Non-pigmented ciliary epithelial cell (primary cell): ENCODE data around the gene FGF14.
"Not testable (repeated sequence)": the region's sequence is repeated elsewhere in the genome, so short reads cannot be mapped to it uniquely, and the experiment has no call there.

Source experiments
- DNase-seq: peaks from one replicate; pipeline ENCODE4 v3.0.0-alpha.2; 2010; ENCODE audit warnings: low read depth

FGF14 gene

GRCh38 chr13:102195566-102196462 is 206.0 kb downstream of the FGF14 start:
- DNase-seq = no peak

GRCh38 chr13:102192858-102193257 is 209.0 kb downstream of the FGF14 start:
- DNase-seq = no peak

GRCh38 chr13:102191951-102192502 is 209.8 kb downstream of the FGF14 start:
- DNase-seq = peak; percentile 64

GRCh38 chr13:102190930-102191329 is 210.9 kb downstream of the FGF14 start:
- no peak for DNase-seq

GRCh38 chr13:102187313-102187712 is 214.5 kb downstream of the FGF14 start:
- no peak for DNase-seq

GRCh38 chr13:102185375-102185984 is 216.4 kb downstream of the FGF14 start:
- DNase-seq = no peak

- DNase-seq = no peak
Observed at GRCh38 chr13:102183509-102184182, 218.2 kb downstream of the FGF14 start.

- DNase-seq = no peak
Observed at GRCh38 chr13:102182170-102182569, 219.7 kb downstream of the FGF14 start.

GRCh38 chr13:102177431-102177830 is 224.4 kb downstream of the FGF14 start:
- no peak for DNase-seq

- no peak for DNase-seq
Observed at GRCh38 chr13:102176846-102177245, 225.0 kb downstream of the FGF14 start.

GRCh38 chr13:102172406-102172805 is 229.4 kb downstream of the FGF14 start:
- no peak for DNase-seq

- no peak for DNase-seq
Observed at GRCh38 chr13:102170305-102170704, 231.5 kb downstream of the FGF14 start.

GRCh38 chr13:102169471-102170015 is 232.3 kb downstream of the FGF14 start:
- DNase-seq = no peak

GRCh38 chr13:102152790-102153189 is 249.1 kb downstream of the FGF14 start:
- DNase-seq = no peak

- DNase-seq = no peak
Observed at GRCh38 chr13:102147353-102147752, 254.5 kb downstream of the FGF14 start.

GRCh38 chr13:102145750-102146149 is 256.1 kb downstream of the FGF14 start:
- no peak for DNase-seq

- DNase-seq = no peak
Observed at GRCh38 chr13:102142473-102142826, 259.4 kb downstream of the FGF14 start.

GRCh38 chr13:102141625-102142472 is 260.0 kb downstream of the FGF14 start:
- no peak for DNase-seq

GRCh38 chr13:102139626-102140025 is 262.2 kb downstream of the FGF14 start:
- DNase-seq = no peak

GRCh38 chr13:102138635-102139190 is 263.1 kb downstream of the FGF14 start:
- DNase-seq = peak; percentile 4

GRCh38 chr13:102137904-102138303 is 263.9 kb downstream of the FGF14 start:
- not testable (repeated sequence) for DNase-seq
